IPS DF 6.9 (cell line): ENCODE results near the gene TYRO3.

Source experiments
- DNase-seq: peaks from one replicate; pipeline ENCODE4 v3.0.0-alpha.2; 2013; ENCODE audit warnings: low read depth, low spot score
- H3K27ac ChIP-seq: one replicate; pipeline ENCODE4 v1.5.1; 2013; ENCODE audit warnings: low read length, control low read depth
- H3K27me3 ChIP-seq: 2 replicates; pipeline ENCODE4 v1.6.1; 2013; ENCODE audit warnings: mild to moderate bottlenecking, low read length; ENCODE audit not compliant: control insufficient read depth, insufficient read depth
- H3K36me3 ChIP-seq: 2 replicates; pipeline ENCODE4 v1.6.1; 2013; ENCODE audit warnings: low read length; ENCODE audit not compliant: control insufficient read depth, insufficient read depth
- H3K4me1 ChIP-seq: 2 replicates; pipeline ENCODE4 v1.6.1; 2013; ENCODE audit warnings: low read length; ENCODE audit not compliant: control insufficient read depth, insufficient read depth
- H3K4me3 ChIP-seq: 2 replicates; pipeline ENCODE4 v1.5.1; 2013; ENCODE audit warnings: mild to moderate bottlenecking, low read length
- H3K9me3 ChIP-seq: 2 replicates; pipeline ENCODE4 v1.6.1; 2013; ENCODE audit warnings: low read length, inconsistent platforms; ENCODE audit not compliant: control insufficient read depth, insufficient read depth
- WGBS: extraction: QIAGEN DNeasy Blood & Tissue Kit; methylation state at CpG from one replicate; pipeline ENCODE4 v1.1.7; 2013; ENCODE audit warnings: mixed read lengths, missing lambda C conversion rate; ENCODE audit not compliant: insufficient read length, insufficient coverage; 5-methylcytosine and 5-hydroxymethylcytosine counted together

TYRO3 gene

GRCh38 chr15:41571948-41572347 is 12.9 kb downstream of the TYRO3 start:
- WGBS: no CpG with 5 or more reads among the region's 3 CpGs
- no peak for DNase-seq
- H3K9me3 ChIP-seq: no peaks in the 10 kb centered on the region
- peaks cover 5% of the 10 kb centered on the region for H3K4me1 ChIP-seq
- no peak overlapping the region for H3K27ac ChIP-seq
- no peaks in the 10 kb centered on the region for H3K27me3 ChIP-seq
- no peak overlapping the region for H3K4me3 ChIP-seq
- H3K36me3 ChIP-seq: peaks cover 36% of the 10 kb centered on the region

GRCh38 chr15:41572866-41573265 is 13.9 kb downstream of the TYRO3 start:
- Histone ChIP-seq H3K27me3 (no peaks in the 10 kb centered on the region), H3K9me3 (no peaks in the 10 kb centered on the region), H3K36me3 (peaks cover 36% of the 10 kb centered on the region), H3K4me1 (peaks cover 4% of the 10 kb centered on the region), H3K4me3 (no peak overlapping the region), H3K27ac (no peak overlapping the region)
- DNase-seq: no peak
- WGBS: no CpG with 5 or more reads among the region's 8 CpGs

GRCh38 chr15:41573396-41573795 is 14.4 kb downstream of the TYRO3 start:
- H3K27me3 ChIP-seq: no peaks in the 10 kb centered on the region
- H3K27ac ChIP-seq: no peak overlapping the region
- peaks cover 36% of the 10 kb centered on the region for H3K36me3 ChIP-seq
- no peak overlapping the region for H3K4me3 ChIP-seq
- WGBS: no CpG with 5 or more reads among the region's 13 CpGs
- DNase-seq: no peak
- no peaks in the 10 kb centered on the region for H3K9me3 ChIP-seq
- peaks cover 4% of the 10 kb centered on the region for H3K4me1 ChIP-seq

- no peaks in the 10 kb centered on the region for H3K27me3 ChIP-seq
- no peaks in the 10 kb centered on the region for H3K4me1 ChIP-seq
- peaks cover 36% of the 10 kb centered on the region for H3K36me3 ChIP-seq
- H3K27ac ChIP-seq: no peak overlapping the region
- H3K4me3 ChIP-seq: no peak overlapping the region
- no CpG with 5 or more reads among the region's 2 CpGs for WGBS
- no peaks in the 10 kb centered on the region for H3K9me3 ChIP-seq
- no peak for DNase-seq
Measured at GRCh38 chr15:41574158-41574557, 15.1 kb downstream of the TYRO3 start.

GRCh38 chr15:41575282-41575681 is 16.3 kb downstream of the TYRO3 start:
- no peak for DNase-seq
- WGBS: no CpG with 5 or more reads among the region's 6 CpGs
- H3K9me3 ChIP-seq: no peaks in the 10 kb centered on the region
- H3K27ac ChIP-seq: no peak overlapping the region
- H3K4me1 ChIP-seq: no peaks in the 10 kb centered on the region
- no peaks in the 10 kb centered on the region for H3K27me3 ChIP-seq
- H3K4me3 ChIP-seq: no peak overlapping the region
- H3K36me3 ChIP-seq: peaks cover 31% of the 10 kb centered on the region

GRCh38 chr15:41577863-41578735 is 19.1 kb downstream of the TYRO3 start:
- peaks cover 13% of the 10 kb centered on the region for H3K36me3 ChIP-seq
- WGBS: no CpG with 5 or more reads among the region's 12 CpGs
- H3K9me3 ChIP-seq: no peaks in the 10 kb centered on the region
- no peaks in the 10 kb centered on the region for H3K4me1 ChIP-seq
- no peaks in the 10 kb centered on the region for H3K27me3 ChIP-seq
- H3K4me3 ChIP-seq: no peak overlapping the region
- H3K27ac ChIP-seq: no peak overlapping the region
- DNase-seq: no peak

- WGBS: no CpG with 5 or more reads among the region's 9 CpGs
- DNase-seq: no peak
- Histone ChIP-seq H3K27ac (no peak overlapping the region), H3K27me3 (no peaks in the 10 kb centered on the region), H3K4me3 (no peak overlapping the region), H3K4me1 (no peaks in the 10 kb centered on the region), H3K36me3 (peaks cover 7% of the 10 kb centered on the region), H3K9me3 (no peaks in the 10 kb centered on the region)
Measured at GRCh38 chr15:41578736-41579383, 19.8 kb downstream of the TYRO3 start.

- no CpG with 5 or more reads among the region's 2 CpGs for WGBS
- no peak for DNase-seq
Measured at GRCh38 chr15:41581110-41581509, 22.1 kb downstream of the TYRO3 start.

GRCh38 chr15:41583795-41584194 is 24.8 kb downstream of the TYRO3 start:
- Histone ChIP-seq H3K4me3 (no peak overlapping the region), H3K9me3 (no peaks in the 10 kb centered on the region), H3K27ac (no peak overlapping the region), H3K4me1 (no peaks in the 10 kb centered on the region), H3K36me3 (no peaks in the 10 kb centered on the region), H3K27me3 (no peaks in the 10 kb centered on the region)
- no CpG with 5 or more reads among the region's 6 CpGs for WGBS
- no peak for DNase-seq

More at GRCh38 chr15:41581110-41581509, 22.1 kb downstream of the TYRO3 start:
- no peak overlapping the region for H3K27ac ChIP-seq
- H3K9me3 ChIP-seq: no peaks in the 10 kb centered on the region
- no peak overlapping the region for H3K4me3 ChIP-seq
- H3K4me1 ChIP-seq: no peaks in the 10 kb centered on the region
- no peaks in the 10 kb centered on the region for H3K27me3 ChIP-seq
- H3K36me3 ChIP-seq: no peaks in the 10 kb centered on the region

- no peak for DNase-seq
- no peaks in the 10 kb centered on the region for H3K27me3 ChIP-seq
- no peak overlapping the region for H3K27ac ChIP-seq
- WGBS: 100% methylated on average over 1 of the region's 7 CpGs
- H3K4me3 ChIP-seq: no peak overlapping the region
- no peaks in the 10 kb centered on the region for H3K4me1 ChIP-seq
- H3K9me3 ChIP-seq: no peaks in the 10 kb centered on the region
- H3K36me3 ChIP-seq: no peaks in the 10 kb centered on the region
Measured at GRCh38 chr15:41584636-41585126, 25.7 kb downstream of the TYRO3 start.
